Hepatocyte (in vitro differentiated cells): ENCODE results near the gene HMGN4. TPM values are rescaled to one million over a fixed set of nuclear protein-coding genes. Genes with fewer than 3 reads are reported as not detected.

Experiments used
- DNase-seq: peaks from one replicate; pipeline ENCODE4 v3.0.0-alpha.2; 2016; ENCODE audit warnings: low spot score
- H2AFZ ChIP-seq: fragments of 200-600 bp; sonication (generic); 2 replicates; pipeline ENCODE4 v1.6.0; 2016; ENCODE audit warnings: antibody characterized with exemption, mild to moderate bottlenecking
- H3K27ac ChIP-seq: fragments of 200-600 bp; sonication (generic); 2 replicates; pipeline ENCODE4 v1.5.1; 2016; ENCODE audit warnings: mild to moderate bottlenecking
- H3K27me3 ChIP-seq: fragments of 200-600 bp; sonication (generic); 2 replicates; pipeline ENCODE4 v1.6.1; 2016
- H3K36me3 ChIP-seq: fragments of 200-600 bp; sonication (generic); replicated peaks from 2 replicates; pipeline ENCODE4 v1.5.1; 2016; ENCODE audit warnings: low read depth; ENCODE audit not compliant: insufficient read depth
- H3K4me1 ChIP-seq: fragments of 200-600 bp; sonication (generic); 2 replicates; pipeline ENCODE4 v1.5.1; 2016; ENCODE audit warnings: mild to moderate bottlenecking, moderate library complexity; ENCODE audit not compliant: insufficient read depth
- H3K4me2 ChIP-seq: fragments of 200-600 bp; sonication (generic); 2 replicates; pipeline ENCODE4 v1.6.0; 2016
- H3K4me3 ChIP-seq: fragments of 200-600 bp; sonication (generic); 2 replicates; pipeline ENCODE4 v1.5.1; 2016; ENCODE audit warnings: mild to moderate bottlenecking
- H3K79me2 ChIP-seq: fragments of 200-600 bp; sonication (generic); 2 replicates; pipeline ENCODE4 v1.6.0; 2017; ENCODE audit warnings: mild to moderate bottlenecking
- H3K9me2 ChIP-seq: fragments of 200-600 bp; sonication (generic); replicated peaks from 2 replicates; pipeline ENCODE4 v1.6.0; 2017; ENCODE audit warnings: mild to moderate bottlenecking; ENCODE audit not compliant: insufficient read depth
- H3K9me3 ChIP-seq: fragments of 200-600 bp; sonication (generic); 2 replicates; pipeline ENCODE4 v1.5.1; 2016; ENCODE audit warnings: low read depth, mild to moderate bottlenecking
- H4K20me1 ChIP-seq: fragments of 200-600 bp; sonication (generic); 2 replicates; pipeline ENCODE4 v1.6.0; 2016; ENCODE audit warnings: mild to moderate bottlenecking; ENCODE audit not compliant: insufficient read depth, poor library complexity, severe bottlenecking
- EZH2 ChIP-seq: fragments of 200-600 bp; sonication (generic); IDR thresholded peaks from 2 replicates; pipeline ENCODE4 v1.6.1; 2016; ENCODE audit warnings: antibody characterized with exemption, mild to moderate bottlenecking, borderline replicate concordance
- EZH2phosphoT487 ChIP-seq: fragments of 200-600 bp; sonication (generic); IDR thresholded peaks from one replicate; pipeline ENCODE4 v1.6.1; 2018; ENCODE audit warnings: antibody characterized with exemption, mild to moderate bottlenecking, low read depth, moderate library complexity; ENCODE audit not compliant: unreplicated experiment, severe bottlenecking
- WGBS: methylation state at CpG from one replicate; pipeline ENCODE4 v1.1.6; 2016; ENCODE audit warnings: low lambda C conversion rate; ENCODE audit errors: missing lambda C conversion rate; 5-methylcytosine and 5-hydroxymethylcytosine counted together
- polyA plus RNA-seq: library from polyadenylated mRNA; unstranded; fragments of >200 nt; fragmentation: Nextera tagmentation; extraction: Ambion mirVana; gene quantifications from 2 replicates; pipeline ENCODE4 v1.2.1, GENCODE V29; 2016
- total RNA-seq: library from RNA; depleted of rRNA; stranded (reverse); fragments of >200 nt; gene quantifications from 2 replicates; pipeline ENCODE4 v1.2.3, GENCODE V29; 2014
- TF ChIP-seq, protein P1 (sequence below): fragments of 200-600 bp; sonication (generic); IDR thresholded peaks from 2 replicates; pipeline ENCODE4 v1.5.1; 2016; ENCODE audit warnings: antibody characterized with exemption, mild to moderate bottlenecking; ENCODE audit not compliant: poor library complexity

HMGN4 gene
- total and polyA plus RNA-seq, 2 experiments from 2014 or later: 41.2 to 53.5 TPM

DNA sequence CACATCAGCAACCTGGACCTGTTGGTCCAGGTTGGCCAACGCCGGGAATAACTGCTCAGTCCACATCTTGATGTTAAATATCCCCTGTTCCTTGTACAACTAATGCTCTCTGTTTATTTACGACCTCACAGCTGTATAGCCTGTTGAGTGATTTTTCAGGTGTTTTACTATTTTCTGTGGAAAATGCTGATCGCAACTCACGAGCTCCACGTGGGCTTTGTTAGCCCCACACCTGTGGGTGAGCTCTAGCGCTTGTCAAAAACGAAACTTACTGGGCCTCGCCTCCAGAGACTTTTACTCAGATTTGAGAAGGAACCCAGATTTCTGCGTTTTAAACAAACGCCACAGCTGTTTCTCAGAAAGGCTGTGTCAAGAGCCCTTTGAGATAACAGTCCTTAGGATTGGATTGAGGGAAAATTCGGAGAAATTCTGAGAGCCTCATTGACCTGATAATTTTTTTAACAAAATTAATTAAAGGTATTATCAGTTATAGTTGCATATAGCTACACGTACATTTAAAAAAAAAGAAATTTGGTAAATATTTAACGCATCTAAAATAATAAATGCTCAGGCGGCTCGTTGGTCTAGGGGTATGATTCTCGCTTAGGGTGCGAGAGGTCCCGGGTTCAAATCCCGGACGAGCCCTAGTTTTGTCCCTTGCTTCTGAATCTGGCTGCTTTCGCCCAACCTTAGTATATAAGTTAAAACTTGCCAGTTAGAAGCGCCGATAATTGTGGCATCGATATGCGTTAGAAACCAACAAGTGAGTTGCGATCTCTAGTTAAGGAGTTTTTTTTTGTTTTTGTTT, 16.7 kb downstream of the HMGN4 start:
- Histone ChIP-seq H3K4me2 (peak overlapping the region; percentile 79), H3K4me1 (no peaks in the 10 kb centered on the region), H2AFZ (peak overlapping the region; percentile 54), H3K4me3 (peak overlapping the region; percentile 63), H3K36me3 (no peaks in the 10 kb centered on the region), H3K9me3 (no peaks in the 10 kb centered on the region), H3K9me2 (no peaks in the 10 kb centered on the region), H3K27me3 (no peaks in the 10 kb centered on the region), H4K20me1 (no peaks in the 10 kb centered on the region), H3K27ac (peak overlapping the region; percentile 36), H3K79me2 (no peaks in the 10 kb centered on the region)
- WGBS: 3% methylated on average over 27 of the region's 27 CpGs
- TF ChIP-seq EZH2 (no peak), EZH2phosphoT487 (no peak)
- TF ChIP-seq, protein P1, sequence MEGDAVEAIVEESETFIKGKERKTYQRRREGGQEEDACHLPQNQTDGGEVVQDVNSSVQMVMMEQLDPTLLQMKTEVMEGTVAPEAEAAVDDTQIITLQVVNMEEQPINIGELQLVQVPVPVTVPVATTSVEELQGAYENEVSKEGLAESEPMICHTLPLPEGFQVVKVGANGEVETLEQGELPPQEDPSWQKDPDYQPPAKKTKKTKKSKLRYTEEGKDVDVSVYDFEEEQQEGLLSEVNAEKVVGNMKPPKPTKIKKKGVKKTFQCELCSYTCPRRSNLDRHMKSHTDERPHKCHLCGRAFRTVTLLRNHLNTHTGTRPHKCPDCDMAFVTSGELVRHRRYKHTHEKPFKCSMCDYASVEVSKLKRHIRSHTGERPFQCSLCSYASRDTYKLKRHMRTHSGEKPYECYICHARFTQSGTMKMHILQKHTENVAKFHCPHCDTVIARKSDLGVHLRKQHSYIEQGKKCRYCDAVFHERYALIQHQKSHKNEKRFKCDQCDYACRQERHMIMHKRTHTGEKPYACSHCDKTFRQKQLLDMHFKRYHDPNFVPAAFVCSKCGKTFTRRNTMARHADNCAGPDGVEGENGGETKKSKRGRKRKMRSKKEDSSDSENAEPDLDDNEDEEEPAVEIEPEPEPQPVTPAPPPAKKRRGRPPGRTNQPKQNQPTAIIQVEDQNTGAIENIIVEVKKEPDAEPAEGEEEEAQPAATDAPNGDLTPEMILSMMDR: no peak
- DNase-seq: peak; percentile 62

DNA sequence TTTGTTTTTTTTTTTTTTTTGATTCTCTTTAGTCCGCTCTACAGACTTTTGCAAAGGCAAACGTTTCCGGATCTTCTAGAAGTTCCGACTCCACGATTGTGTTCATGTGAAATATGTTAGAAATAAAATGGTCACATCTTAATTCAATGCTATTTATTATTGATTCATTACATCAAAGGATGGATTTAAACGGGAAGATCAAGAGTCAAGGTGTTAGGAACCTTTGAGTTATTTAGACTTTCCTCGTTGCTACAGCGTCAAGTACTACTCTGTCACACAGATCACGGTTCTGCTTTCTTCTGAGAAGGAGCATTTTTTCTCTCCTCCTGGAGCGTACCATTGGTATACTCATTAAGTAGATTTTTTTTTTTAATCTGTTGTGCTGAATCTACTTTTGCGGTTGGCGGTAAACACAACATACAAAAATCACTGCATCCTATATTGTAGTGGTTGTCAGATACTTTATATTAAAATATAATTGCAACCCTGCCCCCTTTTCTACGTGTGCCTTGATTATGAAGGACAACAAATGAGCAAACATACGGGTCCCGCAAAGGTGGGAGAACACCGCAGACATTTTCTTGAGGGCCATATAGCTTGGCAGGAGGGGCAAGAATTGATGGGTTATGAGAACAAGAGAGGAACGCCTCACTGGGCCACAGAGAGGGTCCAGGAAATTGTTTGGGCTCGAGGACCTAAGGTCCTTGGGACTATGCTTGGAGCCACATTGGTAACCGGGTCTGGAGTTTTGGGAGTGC, 17.5 kb downstream of the HMGN4 start:
- Histone ChIP-seq H3K4me2 (peak overlapping the region; percentile 79), H4K20me1 (no peaks in the 10 kb centered on the region), H3K36me3 (no peaks in the 10 kb centered on the region), H3K79me2 (no peaks in the 10 kb centered on the region), H3K9me3 (no peaks in the 10 kb centered on the region), H3K9me2 (no peaks in the 10 kb centered on the region), H3K27me3 (no peaks in the 10 kb centered on the region), H3K27ac (peak overlapping the region; percentile 30), H2AFZ (peak overlapping the region; percentile 54), H3K4me1 (no peaks in the 10 kb centered on the region), H3K4me3 (peak overlapping the region; percentile 15)
- DNase-seq: peak; percentile 32
- TF ChIP-seq, protein P1: no peak
- TF ChIP-seq EZH2phosphoT487 (no peak), EZH2 (no peak)
- WGBS: 15% methylated on average over 19 of the region's 19 CpGs

DNA sequence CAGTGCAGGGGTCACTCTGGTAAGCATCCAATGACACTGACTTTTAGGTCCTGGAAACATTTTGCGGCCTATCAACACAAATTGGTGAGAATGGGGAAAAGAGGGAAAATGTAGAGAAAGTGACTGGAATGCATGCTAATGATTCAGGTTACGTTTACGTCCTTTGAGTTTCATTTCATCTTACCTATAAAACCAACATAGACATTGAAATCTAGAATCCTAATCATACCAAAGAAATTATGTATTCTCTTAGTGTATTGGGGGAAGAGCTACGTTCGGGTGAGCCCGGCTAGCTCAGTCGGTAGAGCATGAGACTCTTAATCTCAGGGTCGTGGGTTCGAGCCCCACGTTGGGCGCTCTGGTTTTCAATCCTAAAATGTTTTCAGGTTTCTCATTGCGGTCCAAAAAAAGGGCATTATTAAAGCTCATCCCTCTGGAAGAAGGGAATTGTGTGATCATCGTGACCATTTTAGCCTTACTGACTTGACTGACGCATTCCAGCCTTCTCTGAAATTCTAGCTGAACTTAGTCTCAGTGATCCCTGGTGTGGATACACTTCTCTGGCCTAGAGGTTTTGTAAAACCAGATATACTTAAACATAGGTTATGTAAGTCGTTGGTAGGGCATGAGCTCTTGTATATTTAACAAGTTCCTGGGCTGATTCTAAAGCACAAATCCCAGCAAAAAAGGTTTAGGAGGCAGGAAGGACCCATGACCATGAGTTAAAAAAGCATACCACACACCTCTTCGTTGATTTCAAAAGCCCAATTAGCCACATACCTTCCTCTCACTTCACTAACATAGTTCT, 18.3 kb downstream of the HMGN4 start:
- Histone ChIP-seq H3K4me3 (no peak overlapping the region), H4K20me1 (no peaks in the 10 kb centered on the region), H3K4me2 (peak overlapping the region; percentile 79), H3K27me3 (no peaks in the 10 kb centered on the region), H3K9me2 (no peaks in the 10 kb centered on the region), H2AFZ (peak overlapping the region; percentile 54), H3K36me3 (no peaks in the 10 kb centered on the region), H3K27ac (peak overlapping the region; percentile 30), H3K79me2 (no peaks in the 10 kb centered on the region), H3K4me1 (no peaks in the 10 kb centered on the region), H3K9me3 (no peaks in the 10 kb centered on the region)
- TF ChIP-seq, protein P1: no peak
- TF ChIP-seq EZH2 (no peak), EZH2phosphoT487 (no peak)
- DNase-seq: peak; percentile 78
- 20% methylated on average over 16 of the region's 16 CpGs for WGBS
